Stimulated activated CD8-positive, alpha-beta memory T cell treated with anti-CD3 and anti-CD28 coated beads, Interleukin-12 subunit alpha, Interleukin-12 subunit beta, amount 100 ng/mL, for 24 hours (primary cell): ENCODE measurements around the gene PEX3.

Source experiments
- DNase-seq: peaks from one replicate; pipeline ENCODE4 v3.0.0-alpha.2; 2020; ENCODE audit errors: extremely low read depth

Gene PEX3

GRCh38 chr6:143450453-143451371, at the start of gene PEX3, which contains the start of gene ADAT2:
Gene PEX3, plus strand, starts transcription at chr6:143450805. Its CDS starts 238 bp downstream, at chr6:143451043.
Gene ADAT2, minus strand, starts transcription at chr6:143450695. Its CDS starts 37 bp downstream, at chr6:143450658.
- DNase-seq, result peak; percentile 77

- no peak for DNase-seq
Observed at GRCh38 chr6:143401068-143401446, 49.5 kb upstream of the PEX3 start.

GRCh38 chr6:143401636-143402370, 48.8 kb upstream of the PEX3 start:
- no peak for DNase-seq

- DNase-seq, result no peak
Observed at GRCh38 chr6:143402721-143403336, 47.8 kb upstream of the PEX3 start.

GRCh38 chr6:143405373-143406154, 45.0 kb upstream of the PEX3 start:
- DNase-seq, result no peak

GRCh38 chr6:143406673-143407072, 43.9 kb upstream of the PEX3 start:
- DNase-seq, result no peak

GRCh38 chr6:143408151-143408786, 42.3 kb upstream of the PEX3 start:
- DNase-seq, result no peak

GRCh38 chr6:143408787-143409162, 41.8 kb upstream of the PEX3 start:
- DNase-seq, result no peak

- no peak for DNase-seq
Observed at GRCh38 chr6:143410859-143411270, 39.7 kb upstream of the PEX3 start.

GRCh38 chr6:143414769-143415168, 35.8 kb upstream of the PEX3 start:
- no peak for DNase-seq

- no peak for DNase-seq
Observed at GRCh38 chr6:143419526-143419925, 31.1 kb upstream of the PEX3 start.

- no peak for DNase-seq
Observed at GRCh38 chr6:143426026-143426425, 24.6 kb upstream of the PEX3 start.

- DNase-seq, result peak; percentile 33
Observed at GRCh38 chr6:143427109-143427817, 23.3 kb upstream of the PEX3 start.

GRCh38 chr6:143429970-143430369, 20.6 kb upstream of the PEX3 start:
- DNase-seq, result no peak

- no peak for DNase-seq
Observed at GRCh38 chr6:143431226-143431625, 19.4 kb upstream of the PEX3 start.

GRCh38 chr6:143432588-143432987, 18.0 kb upstream of the PEX3 start:
- DNase-seq, result no peak

- no peak for DNase-seq
Observed at GRCh38 chr6:143441010-143441409, 9.6 kb upstream of the PEX3 start.

- DNase-seq, result no peak
Observed at GRCh38 chr6:143441680-143442545, 8.7 kb upstream of the PEX3 start.

GRCh38 chr6:143443096-143443495, 7.5 kb upstream of the PEX3 start:
- DNase-seq, result no peak
